ENCODE measurements around the gene IPO5.

- TF ChIP-seq CTCF (IDR thresholded peaks at IDR 0.05) (no peak), EZH2 (IDR thresholded peaks at IDR 0.05) (no peak)
Measured at GRCh38 chr13:97921176-97921816, 32.2 kb upstream of the IPO5 start.

Data from neural progenitor cell (in vitro differentiated cells).